ENCODE data around the gene PLEKHA5.
A peak's percentile ranks its signal among the peaks of the same experiment; 100 is the strongest.
"Not testable (repeated sequence)": the region's sequence is repeated elsewhere in the genome, so short reads cannot be mapped to it uniquely, and the experiment has no call there.

PLEKHA5 gene

GRCh38 chr12:19223018-19223417 lies 93.5 kb downstream of the PLEKHA5 start:
- H3K4me3 ChIP-seq (ENCODE audit: low read length) = no peak overlapping the region
- TF ChIP-seq CTCF (IDR thresholded peaks at IDR 0.05; ENCODE audit: insufficient read depth, low read depth, low read length, missing control alignments) = peak; percentile 27
- DNase-seq (ENCODE audit: low read depth) = peak; percentile 49

GRCh38 chr12:19223695-19224094 lies 94.2 kb downstream of the PLEKHA5 start:
- TF ChIP-seq CTCF (IDR thresholded peaks at IDR 0.05; ENCODE audit: insufficient read depth, low read depth, low read length, missing control alignments) = no peak
- H3K4me3 ChIP-seq (ENCODE audit: low read length) = no peak overlapping the region
- no peak for DNase-seq (ENCODE audit: low read depth)

GRCh38 chr12:19224746-19225145 lies 95.2 kb downstream of the PLEKHA5 start:
- TF ChIP-seq CTCF (IDR thresholded peaks at IDR 0.05; ENCODE audit: insufficient read depth, low read depth, low read length, missing control alignments) = no peak
- no peak for DNase-seq (ENCODE audit: low read depth)
- H3K4me3 ChIP-seq (ENCODE audit: low read length) = no peak overlapping the region

- H3K4me3 ChIP-seq (ENCODE audit: low read length) = no peak overlapping the region
- TF ChIP-seq CTCF (IDR thresholded peaks at IDR 0.05; ENCODE audit: insufficient read depth, low read depth, low read length, missing control alignments) = no peak
- no peak for DNase-seq (ENCODE audit: low read depth)
Observed at GRCh38 chr12:19227190-19227879, 97.8 kb downstream of the PLEKHA5 start.

- H3K4me3 ChIP-seq (ENCODE audit: low read length) = no peak overlapping the region
- no peak for TF ChIP-seq CTCF (IDR thresholded peaks at IDR 0.05; ENCODE audit: insufficient read depth, low read depth, low read length, missing control alignments)
- no peak for DNase-seq (ENCODE audit: low read depth)
Observed at GRCh38 chr12:19227880-19228210, 98.3 kb downstream of the PLEKHA5 start.

- peak; percentile 22 for DNase-seq (ENCODE audit: low read depth)
- H3K4me3 ChIP-seq (ENCODE audit: low read length) = not testable (repeated sequence)
Observed at GRCh38 chr12:19229021-19229420, 99.5 kb downstream of the PLEKHA5 start.

- TF ChIP-seq CTCF (IDR thresholded peaks at IDR 0.05; ENCODE audit: insufficient read depth, low read depth, low read length, missing control alignments) = no peak
- H3K4me3 ChIP-seq (ENCODE audit: low read length) = no peak overlapping the region
Observed at GRCh38 chr12:19230299-19230866, 100.8 kb downstream of the PLEKHA5 start.

More at GRCh38 chr12:19230299-19230866, 100.8 kb downstream of the PLEKHA5 start:
- DNase-seq (ENCODE audit: low read depth) = no peak
